GM13977 (cell line): Measurements from ENCODE around the gene EIPR1.

Experiments used
- DNase-seq: peaks from one replicate; pipeline ENCODE4 v3.0.0; 2012; ENCODE audit warnings: low spot score
- CTCF ChIP-seq: IDR thresholded peaks from 2 replicates; pipeline ENCODE4 v1.5.1; 2012; ENCODE audit warnings: mild to moderate bottlenecking, control low read depth; ENCODE audit not compliant: insufficient read depth; ENCODE audit errors: extremely low read depth, missing control alignments
- in situ Hi-C: fragments of 300-500 bp; cut with MboI; formaldehyde crosslinking; loops from one replicate; pipeline ENCODE4 v1.12.0; 2022; ENCODE audit warnings: low sequenced_read_pairs, low pct_unique_long_range_greater_than_20kb, mixed read lengths, inconsistent platforms; ENCODE audit not compliant: unreplicated experiment

Gene EIPR1

GRCh38 chr2:3316456-3317276, 61.0 kb downstream of the EIPR1 start:
- in situ Hi-C loops: no loop called here
- DNase-seq: no peak

GRCh38 chr2:3314626-3315025, 63.0 kb downstream of the EIPR1 start:
- DNase-seq: no peak
- in situ Hi-C loops: no loop called here

More at GRCh38 chr2:3316456-3317276, 61.0 kb downstream of the EIPR1 start:
- no peak for TF ChIP-seq CTCF

GRCh38 chr2:3313781-3314375, 63.7 kb downstream of the EIPR1 start:
- DNase-seq: no peak
- in situ Hi-C loops: no loop called here

More at GRCh38 chr2:3314626-3315025, 63.0 kb downstream of the EIPR1 start:
- TF ChIP-seq CTCF: no peak

DNA sequence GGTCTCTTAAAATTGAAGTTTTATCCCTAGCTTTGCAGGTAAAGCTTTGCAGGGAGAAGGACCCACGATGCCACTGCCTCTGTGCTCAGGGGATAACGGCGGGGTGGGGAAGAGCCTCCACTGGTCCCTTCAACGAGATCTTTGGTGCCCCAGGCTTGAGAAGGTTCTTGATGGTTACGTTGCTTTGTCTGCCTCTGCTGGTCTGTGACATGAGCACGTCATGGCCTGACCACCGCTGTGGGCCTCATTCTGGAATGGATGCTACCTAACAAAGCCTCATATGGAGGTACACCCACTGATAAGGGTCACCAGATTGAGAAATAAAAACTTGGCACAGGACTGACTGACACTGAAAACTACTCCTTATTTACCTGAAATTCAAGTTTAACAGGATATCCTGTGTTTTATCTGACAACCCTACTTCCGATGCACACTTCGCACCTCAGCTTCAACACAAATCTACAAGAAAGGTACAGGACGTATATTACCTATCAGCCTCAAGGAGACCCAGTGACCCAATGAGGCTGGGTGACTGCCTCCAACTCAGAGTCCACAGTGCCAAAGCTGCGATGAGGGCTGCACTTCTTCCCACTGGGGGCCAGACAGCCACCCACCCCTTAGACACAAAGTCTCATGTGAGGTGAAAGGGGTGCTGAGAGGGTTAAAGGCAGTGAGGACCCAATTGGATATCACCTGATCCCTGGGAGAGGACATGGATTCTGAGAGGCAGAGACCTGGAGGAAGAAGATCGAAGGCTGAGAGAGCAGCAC, 64.9 kb downstream of the EIPR1 start:
- no peak for TF ChIP-seq CTCF
- DNase-seq: no peak
- in situ Hi-C loops: no loop called here

More at GRCh38 chr2:3313781-3314375, 63.7 kb downstream of the EIPR1 start:
- no peak for TF ChIP-seq CTCF

DNA sequence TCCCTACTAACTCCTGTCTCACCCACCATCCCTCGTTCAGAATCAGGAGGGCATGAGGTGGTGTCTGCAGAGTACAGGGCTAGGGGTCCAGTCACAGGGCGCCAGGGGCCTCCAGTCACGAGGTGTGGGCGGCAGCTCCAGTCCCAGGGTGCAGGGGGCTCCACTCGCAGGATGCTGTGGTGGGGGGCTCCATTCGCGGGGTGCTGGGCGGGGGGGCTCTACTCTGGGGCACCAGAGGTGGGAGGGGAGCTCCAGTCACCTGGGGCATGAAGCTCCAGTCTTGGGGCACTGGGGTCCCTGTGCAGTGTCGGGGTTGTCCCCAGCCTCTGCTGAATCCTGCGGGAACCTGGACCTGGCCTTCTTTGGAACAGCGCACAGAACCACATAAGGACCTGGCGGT, 66.0 kb downstream of the EIPR1 start:
- TF ChIP-seq CTCF: no peak
- in situ Hi-C loops: no loop called here
- DNase-seq: no peak

- no peak for TF ChIP-seq CTCF
- in situ Hi-C loops: no loop called here
- no peak for DNase-seq
These were observed 67.9 kb downstream of the EIPR1 start for GRCh38 chr2:3309496-3310355.
